H1 (cell line): ENCODE data around the gene NOS2. TPM values are rescaled to one million over a fixed set of nuclear protein-coding genes. Genes with fewer than 3 reads are reported as not detected.

Experiments used
- CTCF ChIA-PET: fragments of 300-600 bp; sonication (Branson Sonifier 250); formaldehyde crosslinking; loops from one replicate; lab custom pipeline; 2021; ENCODE audit not compliant: partially characterized antibody; lab: Charles Lee
- POLR2A ChIA-PET: fragments of 300-600 bp; sonication (Branson Sonifier 250); formaldehyde crosslinking; loops from one replicate; lab custom pipeline; 2021; ENCODE audit warnings: inconsistent platforms; ENCODE audit not compliant: partially characterized antibody; lab: Charles Lee
- DNase-seq, 2 experiments: peaks; one replicate each; pipeline versions ENCODE4 v3.0.0 to v3.0.0-alpha.2; 2010 to 2022; ENCODE audit warnings: low spot score in 2 of 2, low read depth in 1 of 2, mixed read lengths in 1 of 2
- FAIRE-seq: peaks from 2 replicates; lab custom pipeline; 2011; peaks lifted over from hg19 to GRCh38; lab: Jason Lieb, UNC
- H2AFZ ChIP-seq: 2 replicates; pipeline ENCODE4 v1.8.1; 2012; ENCODE audit warnings: low read length, inconsistent platforms
- H2AK5ac ChIP-seq: 2 replicates; pipeline ENCODE4 v1.6.1; 2013; ENCODE audit warnings: low read depth, low read length
- H2BK120ac ChIP-seq: replicated peaks from 2 replicates; pipeline ENCODE3; 2013; ENCODE audit warnings: low read depth, low read length, inconsistent platforms
- H2BK12ac ChIP-seq: 2 replicates; pipeline ENCODE4 v1.6.1; 2013; ENCODE audit warnings: low read depth, low read length
- H2BK15ac ChIP-seq: 2 replicates; pipeline ENCODE4 v1.6.1; 2013; ENCODE audit warnings: low read length
- H2BK20ac ChIP-seq: 2 replicates; pipeline ENCODE4 v1.6.1; 2013; ENCODE audit warnings: low read length
- H2BK5ac ChIP-seq: 2 replicates; pipeline ENCODE4 v1.6.1; 2013; ENCODE audit warnings: low read depth, low read length
- H3K14ac ChIP-seq: 2 replicates; pipeline ENCODE4 v1.6.1; 2013; ENCODE audit warnings: inconsistent platforms; ENCODE audit not compliant: insufficient read length
- H3K18ac ChIP-seq: 2 replicates; pipeline ENCODE4 v1.6.1; 2013; ENCODE audit warnings: low read length; ENCODE audit errors: extremely low read depth
- H3K23ac ChIP-seq: 2 replicates; pipeline ENCODE4 v1.6.1; 2013; ENCODE audit warnings: inconsistent platforms; ENCODE audit not compliant: insufficient read length
- H3K23me2 ChIP-seq: 2 replicates; pipeline ENCODE4 v1.6.1; 2013; ENCODE audit warnings: low read depth, low read length
- H3K27ac ChIP-seq: 2 replicates; pipeline ENCODE4 v1.6.1; 2011; ENCODE audit warnings: low read depth, low read length, inconsistent platforms
- H3K27me3 ChIP-seq, 4 experiments: replicated peaks in 1 of 4; 1 replicate in 1 of 4; 2 replicates in 3 of 4; pipeline versions ENCODE4 v1.6.1 to v1.8.1; 2011 to 2013; ENCODE audit warnings: low read length in 3 of 4, mild to moderate bottlenecking in 3 of 4, inconsistent platforms in 2 of 4, mixed read lengths in 2 of 4, moderate library complexity in 1 of 4; ENCODE audit not compliant: control insufficient read depth in 3 of 4, insufficient read depth in 3 of 4; ENCODE audit errors: extremely low read depth in 1 of 4
- H3K36me3 ChIP-seq, 4 experiments: 2 replicates each; pipeline versions ENCODE4 v1.6.1 to v1.8.1; 2011 to 2013; ENCODE audit warnings: mild to moderate bottlenecking in 4 of 4, low read length in 3 of 4, moderate library complexity in 2 of 4, control low read depth in 1 of 4, inconsistent platforms in 1 of 4; ENCODE audit not compliant: insufficient read depth in 4 of 4, control insufficient read depth in 2 of 4
- H3K4ac ChIP-seq: replicated peaks from 2 replicates; pipeline ENCODE3; 2013; ENCODE audit warnings: low read length, low read depth, mixed read lengths, inconsistent platforms; ENCODE audit not compliant: insufficient read length
- H3K4me1 ChIP-seq, 4 experiments: replicated peaks in 1 of 4; 1 replicate in 1 of 4; 2 replicates in 3 of 4; pipeline versions ENCODE4 v1.6.1 to v1.8.1; 2011 to 2013; ENCODE audit warnings: low read length in 3 of 4, inconsistent platforms in 2 of 4, mixed read lengths in 1 of 4; ENCODE audit not compliant: insufficient read depth in 4 of 4, control insufficient read depth in 3 of 4
- H3K4me2 ChIP-seq, 2 experiments: 2 replicates each; pipeline versions ENCODE4 v1.6.1 to v1.8.1; 2011 to 2013; ENCODE audit warnings: low read depth in 2 of 2, low read length in 2 of 2, control low read depth in 1 of 2, inconsistent platforms in 1 of 2, mild to moderate bottlenecking in 1 of 2; ENCODE audit not compliant: insufficient read depth in 1 of 2
- H3K4me3 ChIP-seq, 4 experiments: fragments of 200-600, 300-600 bp in 1 of 4; sonication (generic), shearing (Covaris generic), sonication (Bioruptor Twin) in 1 of 4; 2 replicates each; pipeline versions ENCODE4 v1.5.1 to v1.8.1; 2011 to 2016; ENCODE audit warnings: low read length in 4 of 4, low read depth in 3 of 4, control low read depth in 2 of 4, inconsistent platforms in 2 of 4, mild to moderate bottlenecking in 2 of 4, mixed read lengths in 1 of 4, moderate library complexity in 1 of 4; ENCODE audit not compliant: insufficient read depth in 2 of 4; ENCODE audit errors: extremely low read depth in 1 of 4
- H3K56ac ChIP-seq: replicated peaks from 2 replicates; pipeline ENCODE3; 2013; ENCODE audit warnings: low read depth, mild to moderate bottlenecking, mixed read lengths, low read length, inconsistent platforms; ENCODE audit not compliant: insufficient read length
- H3K79me1 ChIP-seq: 2 replicates; pipeline ENCODE4 v1.6.1; 2013; ENCODE audit warnings: low read depth, low read length, control low read depth
- H3K79me2 ChIP-seq, 2 experiments: 2 replicates each; pipeline versions ENCODE4 v1.6.1 to v1.8.1; 2012 to 2013; ENCODE audit warnings: low read length in 2 of 2, mild to moderate bottlenecking in 2 of 2, inconsistent platforms in 1 of 2; ENCODE audit not compliant: insufficient read depth in 2 of 2, control insufficient read depth in 1 of 2
- H3K9ac ChIP-seq, 4 experiments: replicated peaks in 1 of 4; 1 replicate in 1 of 4; 2 replicates in 3 of 4; pipeline versions ENCODE4 v1.6.1 to v1.8.1; 2011 to 2013; ENCODE audit warnings: low read depth in 3 of 4, low read length in 3 of 4, control low read depth in 2 of 4, mild to moderate bottlenecking in 2 of 4, moderate library complexity in 2 of 4, inconsistent platforms in 1 of 4; ENCODE audit errors: extremely low read depth in 1 of 4
- H3K9me3 ChIP-seq, 2 experiments: 2 replicates each; pipeline versions ENCODE4 v1.6.1 to v1.8.1; 2012 to 2013; ENCODE audit warnings: mild to moderate bottlenecking in 2 of 2, moderate library complexity in 2 of 2, control low read depth in 1 of 2, inconsistent platforms in 1 of 2, low read depth in 1 of 2, low read length in 1 of 2, mixed read lengths in 1 of 2; ENCODE audit not compliant: insufficient read depth in 2 of 2
- H4K20me1 ChIP-seq, 2 experiments: replicated peaks in 1 of 2; 2 replicates each; pipeline versions ENCODE3 to v1.8.1; 2011 to 2013; ENCODE audit warnings: inconsistent platforms in 2 of 2, low read length in 2 of 2, mild to moderate bottlenecking in 1 of 2; ENCODE audit not compliant: insufficient read depth in 2 of 2, control insufficient read depth in 1 of 2
- H4K5ac ChIP-seq: 2 replicates; pipeline ENCODE4 v1.6.1; 2013; ENCODE audit warnings: low read length, low read depth, mixed read lengths, inconsistent platforms; ENCODE audit not compliant: insufficient read length
- H4K8ac ChIP-seq: 2 replicates; pipeline ENCODE4 v1.8.0; 2013; ENCODE audit warnings: mild to moderate bottlenecking, moderate library complexity, low read length, inconsistent platforms; ENCODE audit not compliant: insufficient read depth; ENCODE audit errors: extremely low read depth
- H4K91ac ChIP-seq: replicated peaks from 2 replicates; pipeline ENCODE3; 2013; ENCODE audit warnings: low read length, mixed read lengths, inconsistent platforms; ENCODE audit not compliant: insufficient read length
- JUN ChIP-seq: IDR thresholded peaks from 2 replicates; pipeline ENCODE4 v1.6.1; 2011; ENCODE audit warnings: low read depth, mild to moderate bottlenecking, improper control_type of control experiment, low read length
- RAD21 ChIP-seq, 2 experiments: IDR thresholded peaks in 1 of 2; conservative IDR thresholded peaks in 1 of 2; 2 replicates each; pipeline ENCODE4 v1.6.1; 2011; ENCODE audit warnings: low read depth in 2 of 2, low read length in 2 of 2, improper control_type of control experiment in 1 of 2, inconsistent platforms in 1 of 2, mild to moderate bottlenecking in 1 of 2, moderate library complexity in 1 of 2
- TEAD4 ChIP-seq: IDR thresholded peaks from 2 replicates; pipeline ENCODE4 v1.6.1; 2012; ENCODE audit warnings: low read depth, low read length, inconsistent platforms, mixed read lengths
- WGBS, 2 experiments: shearing (Covaris generic) in 1 of 2; methylation state at CpG; one replicate each; pipeline versions ENCODE4 v1.1.6 to v1.1.7; 2013 to 2015; ENCODE audit warnings: low lambda C conversion rate in 2 of 2, mixed read lengths in 2 of 2, inconsistent platforms in 1 of 2, low coverage in 1 of 2, missing lambda C conversion rate in 1 of 2; ENCODE audit not compliant: insufficient replicate concordance in 2 of 2, insufficient coverage in 1 of 2, insufficient read length in 1 of 2; ENCODE audit errors: extremely low coverage in 1 of 2, missing lambda C conversion rate in 1 of 2; 5-methylcytosine and 5-hydroxymethylcytosine counted together
- polyA plus RNA-seq, 7 experiments: library from polyadenylated mRNA; depleted of rRNA in 3 of 7; stranded (reverse) in 5 of 7; unstranded in 2 of 7; fragments of >200 nt in 5 of 7; fragments of 200-250 nt in 2 of 7; gene quantifications; 1 replicate in 5 of 7; 2 replicates in 1 of 7; 4 replicates in 1 of 7; pipeline versions ENCODE4 v1.2.1 to v1.2.3, GENCODE V29; 2011 to 2013; ENCODE audit warnings: missing spikeins in 2 of 7, mixed read lengths in 2 of 7
- total RNA-seq: library from RNA; stranded (reverse); fragmentation: NEBNext Ultra II Directional; extraction: Animal tissue kit (Norgen Biotek cat#: 25700); gene quantifications from 2 replicates; pipeline ENCODE4 v1.2.1, GENCODE V29; 2021

NOS2 gene
- total and polyA plus RNA-seq, 2 of the 8 experiments (the other 6 are each of a cell fraction or from before 2014, with no cell fraction given), result 1.0 to 1.9 TPM

- no peak overlapping the region for H3K23ac ChIP-seq
- POLR2A ChIA-PET, result no interaction called here
- no peak for DNase-seq
Measured at GRCh38 chr17:27764589-27764988, 35.7 kb downstream of the NOS2 start.

More at GRCh38 chr17:27764589-27764988, 35.7 kb downstream of the NOS2 start:
- H3K4me2 ChIP-seq, result no peak overlapping the region
- H2BK5ac ChIP-seq, result no peak overlapping the region
- no peak overlapping the region for H3K4ac ChIP-seq
- no peak overlapping the region for H2AFZ ChIP-seq
- H2BK20ac ChIP-seq, result no peak overlapping the region
- no peak overlapping the region for H2BK12ac ChIP-seq
- H4K8ac ChIP-seq, result no peak overlapping the region
- H3K9me3 ChIP-seq, result no peaks in the 10 kb centered on the region
- CTCF ChIA-PET, result interaction anchor here (0.6 kb wide), 1 partner anchor 86 kb away, joined by 3 read pairs; no protein-coding TSS in a partner anchor
- no peaks in the 10 kb centered on the region for H3K27me3 ChIP-seq
- H4K20me1 ChIP-seq, result no peaks in the 10 kb centered on the region
- no peak overlapping the region for H2BK120ac ChIP-seq
- no peak overlapping the region for H3K27ac ChIP-seq
- FAIRE-seq, result no peak
- no peak overlapping the region for H2AK5ac ChIP-seq
- no peaks in the 10 kb centered on the region for H3K79me2 ChIP-seq
- H2BK15ac ChIP-seq, result no peak overlapping the region
- no peak overlapping the region for H3K14ac ChIP-seq
- H3K36me3 ChIP-seq, result no peaks in the 10 kb centered on the region
- H3K4me3 ChIP-seq, result no peak overlapping the region
- WGBS, 2 experiments, result 95% methylated on average over 4 of the region's 4 CpGs; no CpG with 5 or more reads in 1 of the 2 experiments
- H3K9ac ChIP-seq, result no peak overlapping the region
- H3K4me1 ChIP-seq, result no peaks in the 10 kb centered on the region
- no peak overlapping the region for H3K18ac ChIP-seq
- H3K79me1 ChIP-seq, result no peaks in the 10 kb centered on the region
- no peaks in the 10 kb centered on the region for H3K23me2 ChIP-seq
- no peak overlapping the region for H4K91ac ChIP-seq
- TF ChIP-seq JUN (no peak), TEAD4 (no peak), RAD21 (IDR thresholded peaks at IDR 0.05 in 1 of 2, conservative IDR thresholded peaks at IDR 0.05 in 1 of 2; ENCODE audit: low read depth in 2 of 2, low read length in 2 of 2) (no peak)
- no peak overlapping the region for H3K56ac ChIP-seq
- no peak overlapping the region for H4K5ac ChIP-seq
